HepG2 (cell line): Measurements from ENCODE around the gene BIRC5. TPM values are rescaled to one million over a fixed set of nuclear protein-coding genes. Genes with fewer than 3 reads are reported as not detected.

Experiments used
- AKAP8 ChIP-seq: sonication (generic); formaldehyde crosslinking; IDR thresholded peaks from 2 replicates; pipeline ENCODE4 v1.5.1; 2020; ENCODE audit warnings: mild to moderate bottlenecking, missing genetic modification reagents
- ARID2 ChIP-seq: sonication (generic); formaldehyde crosslinking; IDR thresholded peaks from 2 replicates; pipeline ENCODE4 v1.8.1; 2022; ENCODE audit warnings: mild to moderate bottlenecking, missing genetic modification reagents, borderline replicate concordance
- CHCHD3 ChIP-seq: sonication (generic); formaldehyde crosslinking; IDR thresholded peaks from 2 replicates; pipeline ENCODE4 v1.8.0; 2022; ENCODE audit warnings: mild to moderate bottlenecking, missing genetic modification reagents, moderate library complexity
- ELF3 ChIP-seq: IDR thresholded peaks from 2 replicates; pipeline ENCODE4 v1.6.1; 2016; ENCODE audit warnings: missing genetic modification reagents, missing compliant biosample characterization
- FOXA3 ChIP-seq: IDR thresholded peaks from 2 replicates; pipeline ENCODE4 v1.6.1; 2016; ENCODE audit warnings: missing genetic modification reagents, missing compliant biosample characterization
- HNRNPL ChIP-seq: fragments of 200-400 bp; formaldehyde crosslinking; IDR thresholded peaks from 2 replicates; pipeline ENCODE4 v1.6.1; 2017; ENCODE audit warnings: mild to moderate bottlenecking, low read depth, low read length
- JUNB ChIP-seq: sonication (generic); formaldehyde crosslinking; IDR thresholded peaks from 2 replicates; pipeline ENCODE4 v1.8.0; 2022; ENCODE audit warnings: missing genetic modification reagents, mild to moderate bottlenecking, borderline replicate concordance
- KDM5B ChIP-seq: sonication (generic); formaldehyde crosslinking; IDR thresholded peaks from 2 replicates; pipeline ENCODE4 v1.4.0; 2020; ENCODE audit warnings: missing genetic modification reagents, mild to moderate bottlenecking, borderline replicate concordance
- MAFG ChIP-seq: sonication (generic); formaldehyde crosslinking; IDR thresholded peaks from 2 replicates; pipeline ENCODE4 v1.5.1; 2020; ENCODE audit warnings: mild to moderate bottlenecking, missing genetic modification reagents
- NCOA5 ChIP-seq: sonication (generic); formaldehyde crosslinking; IDR thresholded peaks from 2 replicates; pipeline ENCODE4 v1.4.0; 2020; ENCODE audit warnings: missing genetic modification reagents
- SALL1 ChIP-seq: sonication (generic); formaldehyde crosslinking; IDR thresholded peaks from 2 replicates; pipeline ENCODE4 v1.8.0; 2022; ENCODE audit warnings: mild to moderate bottlenecking, missing genetic modification reagents
- SIX4 ChIP-seq: sonication (generic); formaldehyde crosslinking; IDR thresholded peaks from 2 replicates; pipeline ENCODE4 v1.4.0; 2020; ENCODE audit warnings: missing genetic modification reagents
- ZFP41 ChIP-seq: sonication (generic); formaldehyde crosslinking; IDR thresholded peaks from 2 replicates; pipeline ENCODE4 v1.4.0; 2020; ENCODE audit warnings: mild to moderate bottlenecking, missing genetic modification reagents, borderline replicate concordance
- ZFP82 ChIP-seq: sonication (generic); formaldehyde crosslinking; IDR thresholded peaks from 2 replicates; pipeline ENCODE4 v1.5.1; 2020; ENCODE audit warnings: mild to moderate bottlenecking, missing genetic modification reagents, borderline replicate concordance
- ZNF12 ChIP-seq: sonication (generic); formaldehyde crosslinking; IDR thresholded peaks from 2 replicates; pipeline ENCODE4 v1.5.0; 2020; ENCODE audit warnings: missing genetic modification reagents
- polyA plus RNA-seq, 8 experiments: library from polyadenylated mRNA; depleted of rRNA in 3 of 8; stranded (reverse) in 7 of 8; unstranded in 1 of 8; fragments of >200 nt; fragmentation: Illumina TruSeq in 4 of 8; extraction: Trizol in 4 of 8; gene quantifications; 2 replicates each; pipeline versions ENCODE4 v1.2.1 to v1.2.3, GENCODE V29; 2011 to 2016; ENCODE audit warnings: low read depth in 4 of 8, missing spikeins in 1 of 8, mixed read lengths in 1 of 8; ENCODE audit not compliant: insufficient read depth in 1 of 8
- total RNA-seq, 5 experiments: library from RNA; depleted of rRNA; stranded (reverse); fragments of >200 nt; fragmentation: Illumina TruSeq; extraction: Trizol; gene quantifications; 2 replicates each; pipeline ENCODE4 v1.2.3, GENCODE V29; 2016; ENCODE audit warnings: low read depth in 1 of 5
- TF ChIP-seq, protein P1 (sequence below): IDR thresholded peaks from 2 replicates; pipeline ENCODE4 v1.6.1; 2012; ENCODE audit warnings: inconsistent platforms
- TF ChIP-seq, protein P2 (sequence below): sonication (generic); formaldehyde crosslinking; IDR thresholded peaks from 2 replicates; pipeline ENCODE4 v1.5.0; 2020; ENCODE audit warnings: mild to moderate bottlenecking, missing genetic modification reagents
- TF ChIP-seq, protein P3 (sequence below): sonication (generic); formaldehyde crosslinking; conservative IDR thresholded peaks from 2 replicates; pipeline ENCODE4 v1.4.0; 2020; ENCODE audit warnings: missing genetic modification reagents
- TF ChIP-seq, protein P4 (sequence below): sonication (generic); formaldehyde crosslinking; IDR thresholded peaks from 2 replicates; pipeline ENCODE4 v1.5.0; 2020; ENCODE audit warnings: mild to moderate bottlenecking, missing genetic modification reagents, borderline replicate concordance
- TF ChIP-seq, protein P5 (sequence below): sonication (generic); formaldehyde crosslinking; IDR thresholded peaks from 2 replicates; pipeline ENCODE4 v1.4.0; 2020; ENCODE audit warnings: missing genetic modification reagents

BIRC5 gene
- total and polyA plus RNA-seq, 2 of the 13 experiments (the other 11 are each of a cell fraction or from before 2014, with no cell fraction given), result 30.3 to 135 TPM

DNA sequence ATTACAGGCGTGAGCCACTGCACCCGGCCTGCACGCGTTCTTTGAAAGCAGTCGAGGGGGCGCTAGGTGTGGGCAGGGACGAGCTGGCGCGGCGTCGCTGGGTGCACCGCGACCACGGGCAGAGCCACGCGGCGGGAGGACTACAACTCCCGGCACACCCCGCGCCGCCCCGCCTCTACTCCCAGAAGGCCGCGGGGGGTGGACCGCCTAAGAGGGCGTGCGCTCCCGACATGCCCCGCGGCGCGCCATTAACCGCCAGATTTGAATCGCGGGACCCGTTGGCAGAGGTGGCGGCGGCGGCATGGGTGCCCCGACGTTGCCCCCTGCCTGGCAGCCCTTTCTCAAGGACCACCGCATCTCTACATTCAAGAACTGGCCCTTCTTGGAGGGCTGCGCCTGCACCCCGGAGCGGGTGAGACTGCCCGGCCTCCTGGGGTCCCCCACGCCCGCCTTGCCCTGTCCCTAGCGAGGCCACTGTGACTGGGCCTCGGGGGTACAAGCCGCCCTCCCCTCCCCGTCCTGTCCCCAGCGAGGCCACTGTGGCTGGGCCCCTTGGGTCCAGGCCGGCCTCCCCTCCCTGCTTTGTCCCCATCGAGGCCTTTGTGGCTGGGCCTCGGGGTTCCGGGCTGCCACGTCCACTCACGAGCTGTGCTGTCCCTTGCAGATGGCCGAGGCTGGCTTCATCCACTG, at the start of gene BIRC5 (continued):
- TF ChIP-seq, protein P1, sequence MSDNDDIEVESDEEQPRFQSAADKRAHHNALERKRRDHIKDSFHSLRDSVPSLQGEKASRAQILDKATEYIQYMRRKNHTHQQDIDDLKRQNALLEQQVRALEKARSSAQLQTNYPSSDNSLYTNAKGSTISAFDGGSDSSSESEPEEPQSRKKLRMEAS, result peak; percentile 97
- TF ChIP-seq JUNB (CRISPR knock-in tag) (no peak), CHCHD3 (CRISPR knock-in tag) (peak; percentile 88; the same call in 1 of the 2 replicates), SIX4 (CRISPR knock-in tag) (no peak), HNRNPL (peak; percentile 82), ELF3 (CRISPR knock-in tag) (peak; percentile 70), ZFP82 (CRISPR knock-in tag) (no peak), ZFP41 (CRISPR knock-in tag) (no peak), ARID2 (CRISPR knock-in tag) (peak; percentile 89; the same call in 1 of the 2 replicates), ZNF12 (no peak), AKAP8 (CRISPR knock-in tag) (0 out of 2 replicates have a peak, but pooled peaks have one; percentile 68), MAFG (CRISPR knock-in tag) (no peak), KDM5B (peak; percentile 89), SALL1 (CRISPR knock-in tag) (peak; percentile 79), FOXA3 (CRISPR knock-in tag) (peak; percentile 68), NCOA5 (no peak; the same call in 1 of the 2 replicates)
- TF ChIP-seq, protein P2, sequence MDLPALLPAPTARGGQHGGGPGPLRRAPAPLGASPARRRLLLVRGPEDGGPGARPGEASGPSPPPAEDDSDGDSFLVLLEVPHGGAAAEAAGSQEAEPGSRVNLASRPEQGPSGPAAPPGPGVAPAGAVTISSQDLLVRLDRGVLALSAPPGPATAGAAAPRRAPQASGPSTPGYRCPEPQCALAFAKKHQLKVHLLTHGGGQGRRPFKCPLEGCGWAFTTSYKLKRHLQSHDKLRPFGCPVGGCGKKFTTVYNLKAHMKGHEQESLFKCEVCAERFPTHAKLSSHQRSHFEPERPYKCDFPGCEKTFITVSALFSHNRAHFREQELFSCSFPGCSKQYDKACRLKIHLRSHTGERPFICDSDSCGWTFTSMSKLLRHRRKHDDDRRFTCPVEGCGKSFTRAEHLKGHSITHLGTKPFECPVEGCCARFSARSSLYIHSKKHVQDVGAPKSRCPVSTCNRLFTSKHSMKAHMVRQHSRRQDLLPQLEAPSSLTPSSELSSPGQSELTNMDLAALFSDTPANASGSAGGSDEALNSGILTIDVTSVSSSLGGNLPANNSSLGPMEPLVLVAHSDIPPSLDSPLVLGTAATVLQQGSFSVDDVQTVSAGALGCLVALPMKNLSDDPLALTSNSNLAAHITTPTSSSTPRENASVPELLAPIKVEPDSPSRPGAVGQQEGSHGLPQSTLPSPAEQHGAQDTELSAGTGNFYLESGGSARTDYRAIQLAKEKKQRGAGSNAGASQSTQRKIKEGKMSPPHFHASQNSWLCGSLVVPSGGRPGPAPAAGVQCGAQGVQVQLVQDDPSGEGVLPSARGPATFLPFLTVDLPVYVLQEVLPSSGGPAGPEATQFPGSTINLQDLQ (CRISPR knock-in tag), result no peak
- TF ChIP-seq, protein P3, sequence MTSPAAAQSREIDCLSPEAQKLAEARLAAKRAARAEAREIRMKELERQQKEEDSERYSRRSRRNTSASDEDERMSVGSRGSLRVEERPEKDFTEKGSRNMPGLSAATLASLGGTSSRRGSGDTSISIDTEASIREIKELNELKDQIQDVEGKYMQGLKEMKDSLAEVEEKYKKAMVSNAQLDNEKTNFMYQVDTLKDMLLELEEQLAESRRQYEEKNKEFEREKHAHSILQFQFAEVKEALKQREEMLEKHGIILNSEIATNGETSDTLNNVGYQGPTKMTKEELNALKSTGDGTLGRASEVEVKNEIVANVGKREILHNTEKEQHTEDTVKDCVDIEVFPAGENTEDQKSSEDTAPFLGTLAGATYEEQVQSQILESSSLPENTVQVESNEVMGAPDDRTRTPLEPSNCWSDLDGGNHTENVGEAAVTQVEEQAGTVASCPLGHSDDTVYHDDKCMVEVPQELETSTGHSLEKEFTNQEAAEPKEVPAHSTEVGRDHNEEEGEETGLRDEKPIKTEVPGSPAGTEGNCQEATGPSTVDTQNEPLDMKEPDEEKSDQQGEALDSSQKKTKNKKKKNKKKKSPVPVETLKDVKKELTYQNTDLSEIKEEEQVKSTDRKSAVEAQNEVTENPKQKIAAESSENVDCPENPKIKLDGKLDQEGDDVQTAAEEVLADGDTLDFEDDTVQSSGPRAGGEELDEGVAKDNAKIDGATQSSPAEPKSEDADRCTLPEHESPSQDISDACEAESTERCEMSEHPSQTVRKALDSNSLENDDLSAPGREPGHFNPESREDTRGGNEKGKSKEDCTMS, result no peak
- TF ChIP-seq, protein P4, sequence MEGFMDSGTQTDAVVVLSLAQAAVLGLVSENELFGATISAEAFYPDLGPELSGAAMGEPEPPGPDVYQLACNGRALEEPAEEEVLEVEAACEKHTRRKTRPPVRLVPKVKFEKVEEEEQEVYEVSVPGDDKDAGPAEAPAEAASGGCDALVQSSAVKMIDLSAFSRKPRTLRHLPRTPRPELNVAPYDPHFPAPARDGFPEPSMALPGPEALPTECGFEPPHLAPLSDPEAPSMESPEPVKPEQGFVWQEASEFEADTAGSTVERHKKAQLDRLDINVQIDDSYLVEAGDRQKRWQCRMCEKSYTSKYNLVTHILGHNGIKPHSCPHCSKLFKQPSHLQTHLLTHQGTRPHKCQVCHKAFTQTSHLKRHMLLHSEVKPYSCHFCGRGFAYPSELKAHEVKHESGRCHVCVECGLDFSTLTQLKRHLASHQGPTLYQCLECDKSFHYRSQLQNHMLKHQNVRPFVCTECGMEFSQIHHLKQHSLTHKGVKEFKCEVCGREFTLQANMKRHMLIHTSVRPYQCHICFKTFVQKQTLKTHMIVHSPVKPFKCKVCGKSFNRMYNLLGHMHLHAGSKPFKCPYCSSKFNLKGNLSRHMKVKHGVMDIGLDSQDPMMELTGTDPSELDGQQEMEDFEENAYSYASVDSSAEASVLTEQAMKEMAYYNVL (CRISPR knock-in tag), result no peak; the same call in 1 of the 2 replicates
- TF ChIP-seq, protein P5, sequence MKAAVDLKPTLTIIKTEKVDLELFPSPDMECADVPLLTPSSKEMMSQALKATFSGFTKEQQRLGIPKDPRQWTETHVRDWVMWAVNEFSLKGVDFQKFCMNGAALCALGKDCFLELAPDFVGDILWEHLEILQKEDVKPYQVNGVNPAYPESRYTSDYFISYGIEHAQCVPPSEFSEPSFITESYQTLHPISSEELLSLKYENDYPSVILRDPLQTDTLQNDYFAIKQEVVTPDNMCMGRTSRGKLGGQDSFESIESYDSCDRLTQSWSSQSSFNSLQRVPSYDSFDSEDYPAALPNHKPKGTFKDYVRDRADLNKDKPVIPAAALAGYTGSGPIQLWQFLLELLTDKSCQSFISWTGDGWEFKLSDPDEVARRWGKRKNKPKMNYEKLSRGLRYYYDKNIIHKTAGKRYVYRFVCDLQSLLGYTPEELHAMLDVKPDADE (CRISPR knock-in tag), result peak; percentile 92; the same call in 1 of the 2 replicates
